ENCODE results near the gene UGT2B10. TPM values are rescaled to one million over a fixed set of nuclear protein-coding genes. Genes with fewer than 3 reads are reported as not detected.
"Not testable (repeated sequence)": the region's sequence is repeated elsewhere in the genome, so short reads cannot be mapped to it uniquely, and the experiment has no call there.

UGT2B10 gene
- total and polyA plus RNA-seq, 2 of the 13 experiments (the other 11 are each of a cell fraction or from before 2014, with no cell fraction given): 107 to 148 TPM

DNA sequence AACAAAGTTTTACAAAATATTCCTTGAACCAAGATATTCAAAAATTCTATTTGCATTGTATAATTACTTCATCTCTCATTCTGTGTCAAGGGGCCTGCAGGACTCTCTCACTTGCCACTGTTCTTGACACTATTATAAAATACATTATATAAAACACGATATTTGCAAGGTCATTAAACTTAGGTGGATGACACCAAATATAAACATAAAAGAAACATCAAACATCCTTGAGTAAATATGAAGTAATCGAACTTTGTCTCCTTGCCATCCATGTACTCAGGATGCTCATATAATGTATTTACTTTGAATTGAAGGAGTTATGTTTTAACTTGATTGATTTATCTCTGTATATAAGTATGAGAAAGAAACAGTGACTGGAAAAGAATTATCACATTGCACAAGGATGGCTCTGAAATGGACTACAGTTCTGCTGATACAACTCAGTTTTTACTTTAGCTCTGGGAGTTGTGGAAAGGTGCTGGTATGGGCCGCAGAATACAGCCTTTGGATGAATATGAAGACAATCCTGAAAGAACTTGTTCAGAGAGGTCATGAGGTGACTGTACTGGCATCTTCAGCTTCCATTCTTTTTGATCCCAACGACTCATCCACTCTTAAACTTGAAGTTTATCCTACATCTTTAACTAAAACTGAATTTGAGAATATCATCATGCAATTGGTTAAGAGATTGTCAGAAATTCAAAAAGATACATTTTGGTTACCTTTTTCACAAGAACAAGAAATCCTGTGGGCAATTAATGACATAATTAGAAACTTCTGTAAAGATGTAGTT, at the start of gene UGT2B10 (continued):
- TF ChIP-seq PATZ1 (CRISPR knock-in tag; IDR thresholded peaks at IDR 0.05) (peak; percentile 40; the same call in 1 of the 2 replicates), TCF7 (IDR thresholded peaks at IDR 0.05; ENCODE audit: low read depth) (peak; percentile 91), ZBTB7B (CRISPR knock-in tag; IDR thresholded peaks at IDR 0.05) (peak; percentile 44; the same call in 1 of the 2 replicates), REPIN1 (CRISPR knock-in tag; IDR thresholded peaks at IDR 0.05; ENCODE audit: borderline replicate concordance, low read depth) (peak; percentile 90), RFX3 (CRISPR knock-in tag; IDR thresholded peaks at IDR 0.05) (peak; percentile 52), SATB2 (CRISPR knock-in tag; IDR thresholded peaks at IDR 0.05) (peak; percentile 75)
- TF ChIP-seq, protein P1, sequence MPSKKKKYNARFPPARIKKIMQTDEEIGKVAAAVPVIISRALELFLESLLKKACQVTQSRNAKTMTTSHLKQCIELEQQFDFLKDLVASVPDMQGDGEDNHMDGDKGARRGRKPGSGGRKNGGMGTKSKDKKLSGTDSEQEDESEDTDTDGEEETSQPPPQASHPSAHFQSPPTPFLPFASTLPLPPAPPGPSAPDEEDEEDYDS (CRISPR knock-in tag; IDR thresholded peaks at IDR 0.05): peak; percentile 94

- BruUV-seq (replicated peaks); intact Hi-C loops (cut with micrococcal nuclease; ENCODE audit: unreplicated experiment): not testable (repeated sequence)
- peak; percentile 86; the same call in 1 of the 2 replicates for TF ChIP-seq SOX5 (CRISPR knock-in tag; IDR thresholded peaks at IDR 0.05; ENCODE audit: borderline replicate concordance)
- peak; percentile 71; the same call in 1 of the 2 replicates for TF ChIP-seq HOMEZ (CRISPR knock-in tag; IDR thresholded peaks at IDR 0.05; ENCODE audit: low read depth)
- TF ChIP-seq FOXK1 (CRISPR knock-in tag; IDR thresholded peaks at IDR 0.05; ENCODE audit: borderline replicate concordance, low read depth): 0 out of 2 replicates have a peak, but pooled peaks have one; percentile 25
- peak; percentile 57; the same call in 1 of the 2 replicates for TF ChIP-seq TARDBP (CRISPR knock-in tag; IDR thresholded peaks at IDR 0.05)
- TF ChIP-seq ZNF644 (CRISPR knock-in tag; IDR thresholded peaks at IDR 0.05; ENCODE audit: low read depth): peak; percentile 78; the same call in 1 of the 2 replicates
- TF ChIP-seq GATAD2A (CRISPR knock-in tag; IDR thresholded peaks at IDR 0.05): peak; percentile 89
- peak; percentile 52; the same call in 1 of the 2 replicates for TF ChIP-seq FOXJ3 (CRISPR knock-in tag; IDR thresholded peaks at IDR 0.05; ENCODE audit: borderline replicate concordance)
- TF ChIP-seq TCF7 (IDR thresholded peaks at IDR 0.05; ENCODE audit: low read depth): peak; percentile 78
- TF ChIP-seq ELF3 (CRISPR knock-in tag; IDR thresholded peaks at IDR 0.05): 0 out of 2 replicates have a peak, but pooled peaks have one; percentile 24
- peak; percentile 37; the same call in 1 of the 2 replicates for TF ChIP-seq RARA (CRISPR knock-in tag; IDR thresholded peaks at IDR 0.05)
- TF ChIP-seq HNF4A (CRISPR knock-in tag; IDR thresholded peaks at IDR 0.05): peak; percentile 48
- peak; percentile 46; the same call in 1 of the 2 replicates for TF ChIP-seq HDAC2 (CRISPR knock-in tag; IDR thresholded peaks at IDR 0.05)
- peak; percentile 60 for TF ChIP-seq MED1 (CRISPR knock-in tag; IDR thresholded peaks at IDR 0.05)
- TF ChIP-seq KAT8 (CRISPR knock-in tag; IDR thresholded peaks at IDR 0.05): 0 out of 2 replicates have a peak, but pooled peaks have one; percentile 41
- peak; percentile 22; the same call in 1 of the 2 replicates for TF ChIP-seq SIX4 (CRISPR knock-in tag; IDR thresholded peaks at IDR 0.05)
- peak; percentile 79; the same call in 1 of the 2 replicates for TF ChIP-seq ISL2 (CRISPR knock-in tag; IDR thresholded peaks at IDR 0.05)
These were observed 44.0 kb upstream of the UGT2B10 start for GRCh38 chr4:68771836-68772235.

More at GRCh38 chr4:68771836-68772235, 44.0 kb upstream of the UGT2B10 start:
- CTCF ChIA-PET (ENCODE audit: low intra/inter-chr PET ratio, low total read pairs); H3K36me3 ChIP-seq (replicated peaks in 1 of 2; ENCODE audit: control insufficient read depth in 1 of 2, insufficient read depth in 2 of 2, low read length in 2 of 2); H3K9me3 ChIP-seq (ENCODE audit: low read length); H4K20me1 ChIP-seq (ENCODE audit: insufficient read depth, low read length); H3K4me3 ChIP-seq (replicated peaks in 1 of 3; ENCODE audit: insufficient read depth in 1 of 3, low read depth in 2 of 3, low read length in 3 of 3); POLR2A ChIA-PET; H3K79me2 ChIP-seq (ENCODE audit: insufficient read depth, low read length); H3K27me3 ChIP-seq (ENCODE audit: control insufficient read depth in 1 of 2, insufficient read depth in 2 of 2, low read length in 2 of 2); ATAC-seq; H3K9ac ChIP-seq (ENCODE audit: insufficient read depth, low read depth, low read length); H2AFZ ChIP-seq (ENCODE audit: low read length); H3K4me2 ChIP-seq (ENCODE audit: low read depth, low read length); FAIRE-seq; in situ Hi-C loops (cut with HindIII; ENCODE audit: extremely low pct_ligation_motif_present, low pct_unique_long_range_greater_than_20kb): not testable (repeated sequence)
- DNase-seq (ENCODE audit: low spot score): peak; percentile 66
- peaks cover 21% of the 10 kb centered on the region for H3K4me1 ChIP-seq (ENCODE audit: insufficient read depth, low read length)
- H3K27ac ChIP-seq (ENCODE audit: extremely low read length, insufficient read depth, low read length): peak overlapping the region; percentile 17
